Frontal cortex (tissue), 4 donors: ENCODE data around the gene CASP8. TPM values are rescaled to one million over a fixed set of nuclear protein-coding genes. Genes with fewer than 3 reads are reported as not detected.
A peak's percentile ranks its signal among the peaks of the same experiment; 100 is the strongest.

Source experiments
- DNase-seq, 2 donors: peaks; one replicate each; pipeline ENCODE4 v3.0.0; 2012; ENCODE audit warnings: low spot score in 2 of 2
- FAIRE-seq: peaks from 2 replicates; lab custom pipeline; 2012; peaks lifted over from hg19 to GRCh38; lab: Jason Lieb, UNC
- small RNA-seq: library from RNA; depleted of rRNA; stranded (forward); fragments of <200 nt; gene quantifications from one replicate; pipeline ENCODE3, GENCODE V24; 2014
- total RNA-seq: library from RNA; depleted of rRNA; stranded (reverse); fragments of >200 nt; gene quantifications from one replicate; pipeline ENCODE4 v1.2.3, GENCODE V29; 2014
- donor health status: control.
- donor health status: control.
- donor health status: control.

Gene CASP8
- total RNA-seq, 1 donor from 2014 or later: 1.6 TPM

DNA sequence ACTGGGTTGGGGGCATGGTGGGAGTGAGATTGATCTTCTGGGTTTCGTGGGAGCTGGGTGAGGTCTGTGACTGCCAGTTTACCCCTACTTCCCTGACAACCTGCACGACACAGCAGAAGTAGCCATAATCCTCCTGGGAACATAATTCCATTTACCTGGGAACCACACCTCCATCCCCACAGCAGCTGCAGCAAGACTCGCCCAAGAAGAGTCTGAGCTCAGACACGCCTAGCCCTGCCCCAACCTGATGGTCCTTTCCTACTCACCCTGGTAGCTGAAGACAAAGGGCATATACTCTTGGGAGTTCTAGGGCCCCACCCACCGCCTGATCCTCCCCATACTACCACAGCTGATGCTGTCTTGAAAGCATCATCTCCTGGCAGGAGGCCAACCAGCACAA lies 53.0 kb downstream of the CASP8 start:
- FAIRE-seq: no peak
- DNase-seq: no peak

DNA sequence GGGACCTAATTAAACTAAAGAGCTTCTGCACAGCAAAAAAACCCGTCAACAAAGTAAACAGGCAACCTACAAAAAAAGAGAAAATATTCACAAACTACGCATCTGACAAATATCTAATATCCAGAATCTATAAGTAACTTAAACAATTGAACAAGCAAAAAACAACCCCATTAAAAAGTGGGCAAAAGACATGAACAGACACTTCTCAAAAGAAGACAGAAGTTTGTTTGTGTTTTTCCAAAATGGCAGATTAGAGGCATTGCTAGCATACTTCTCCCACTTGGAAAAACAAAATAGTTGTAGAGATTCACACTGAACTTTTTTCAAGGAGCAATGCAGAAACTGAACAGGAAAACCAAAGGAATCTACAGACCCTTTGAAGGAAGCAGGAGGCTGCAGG lies 59.2 kb downstream of the CASP8 start:
- no peak for DNase-seq
- FAIRE-seq: no peak

DNA sequence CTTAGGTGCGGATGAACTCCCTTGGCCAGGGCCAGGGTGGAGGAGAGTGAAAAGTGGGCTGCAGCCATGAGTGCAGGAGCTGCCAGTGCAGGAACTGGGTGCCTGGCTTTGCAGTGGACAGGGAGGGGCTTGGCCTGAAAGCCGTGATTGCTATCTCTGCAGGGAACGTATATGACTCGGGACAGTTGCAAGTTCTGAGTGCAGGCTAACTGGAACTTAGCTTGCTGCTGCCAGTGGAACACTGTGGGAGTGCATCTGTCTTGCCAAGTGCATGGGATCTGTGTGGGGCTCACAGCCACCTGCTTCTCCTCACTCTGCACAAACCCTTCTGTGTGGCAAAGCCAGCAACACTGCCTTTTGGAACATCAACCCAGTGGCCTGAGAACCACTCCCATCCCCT lies 59.9 kb downstream of the CASP8 start:
- DNase-seq (no peak), FAIRE-seq (no peak)

DNA sequence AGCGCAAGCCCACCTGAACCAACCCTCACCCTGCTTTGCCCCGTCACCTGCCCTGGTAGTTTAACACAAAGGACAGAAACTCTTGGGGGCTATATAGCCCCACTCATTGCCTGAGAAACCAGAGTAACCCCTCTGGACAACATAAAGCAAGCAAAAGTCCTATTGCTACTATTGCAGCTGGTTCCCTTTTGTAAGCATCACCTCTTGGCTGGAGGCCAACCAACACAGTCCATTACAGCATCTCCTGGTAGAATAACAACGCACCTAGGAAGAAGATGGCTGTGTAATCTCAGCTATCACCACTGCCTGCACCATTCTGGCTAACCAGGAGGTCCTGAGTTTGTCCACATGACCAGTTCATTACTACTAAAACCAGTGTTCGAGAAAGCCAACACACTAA lies 60.4 kb downstream of the CASP8 start:
- no peak for DNase-seq
- no peak for FAIRE-seq

DNA sequence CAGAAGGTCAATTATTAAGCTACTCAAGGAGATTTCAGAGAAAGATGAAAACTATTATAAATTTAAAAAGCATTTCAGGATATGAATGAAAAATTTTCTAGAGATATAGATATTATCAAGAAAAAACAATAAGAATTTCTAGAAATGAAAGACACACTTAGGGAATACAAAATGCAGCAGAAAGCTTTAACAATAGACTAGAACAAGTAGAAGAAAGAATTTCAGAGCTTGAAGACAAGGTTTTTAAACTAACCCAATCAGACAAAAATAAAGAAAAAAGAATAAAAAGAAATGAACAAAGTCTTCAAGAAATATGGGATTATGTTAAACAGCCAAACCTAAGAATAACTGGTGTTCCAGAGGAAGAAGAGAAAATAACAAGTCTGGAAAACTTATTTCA lies 62.4 kb downstream of the CASP8 start:
- DNase-seq (no peak), FAIRE-seq (peak; percentile 19)

DNA sequence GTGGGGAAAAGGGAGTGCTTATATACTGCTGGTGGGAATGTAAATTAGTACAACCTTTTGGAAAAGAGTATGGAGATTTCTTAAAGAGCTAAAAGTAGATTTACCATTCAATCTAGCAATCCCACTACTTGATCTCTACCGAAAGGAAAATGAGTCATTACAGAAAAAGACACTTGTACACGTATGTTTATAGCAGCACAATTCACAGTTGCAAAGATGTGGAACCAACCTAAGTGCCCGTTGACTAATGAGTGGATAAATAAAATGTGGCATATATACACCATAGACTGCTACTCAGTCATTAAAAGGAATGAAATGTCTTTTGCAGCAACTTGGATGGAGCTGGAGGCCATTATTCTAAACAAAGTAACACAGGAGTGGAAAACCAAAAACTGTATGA lies 67.3 kb downstream of the CASP8 start:
- FAIRE-seq (no peak), DNase-seq (no peak)

DNA sequence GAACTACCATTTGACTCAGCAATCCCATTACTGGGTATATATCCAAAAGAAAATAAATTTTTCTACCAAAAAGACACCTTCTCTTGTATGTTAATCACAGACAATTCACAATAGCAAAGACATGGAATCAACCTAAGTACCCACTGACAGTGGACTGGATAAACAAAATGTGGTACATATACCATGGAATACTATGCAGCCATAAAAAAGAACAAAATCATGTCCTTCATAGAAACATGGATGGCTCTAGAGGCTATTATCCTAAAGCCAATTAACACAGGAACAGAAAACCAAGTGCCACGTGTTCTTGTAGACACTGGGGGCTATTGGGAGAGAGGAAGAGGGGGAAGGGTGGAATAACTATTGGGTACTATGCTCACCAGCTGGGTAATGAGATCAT lies 69.1 kb downstream of the CASP8 start:
- no peak for DNase-seq
- FAIRE-seq: no peak

Small RNAs within 50 kb of the gene (small RNA-seq; reads per million reads assigned to genes)
- not detected for gene MTND4LP13

Other genes starting within 250 kb of the CASP8 start
- 55.0 TPM for gene HYCC2, start 188.9 kb upstream of the CASP8 start, total RNA-seq
- gene NDUFB3, start 188.5 kb upstream of the CASP8 start, total RNA-seq: 39.1 TPM
- 26.1 TPM for gene CFLAR, start 144.4 kb upstream of the CASP8 start, total RNA-seq
- gene CASP10, start 77.4 kb upstream of the CASP8 start, total RNA-seq: 2.4 TPM
- 2.4 TPM for gene FLACC1, start 96.8 kb downstream of the CASP8 start, total RNA-seq
- 53.8 TPM for gene TRAK2, start 190.9 kb downstream of the CASP8 start, total RNA-seq
- gene STRADB, start 191.2 kb downstream of the CASP8 start, total RNA-seq: 129 TPM